DND-41 (cell line): ENCODE data around the gene IP6K3.

ENCODE experiments used
- ATAC-seq: fragments of 200-7000 bp; cut with Tn5 transposase; 3 replicates; pipeline ENCODE4 v1.9.1; 2021; ENCODE audit warnings: low read depth; ENCODE audit not compliant: insufficient read depth
- DNase-seq: peaks from one replicate; pipeline ENCODE4 v3.0.0-alpha.2; 2020
- H2AFZ ChIP-seq: 2 replicates; pipeline ENCODE4 v1.6.0; 2012; ENCODE audit warnings: low read depth, low read length
- H3K27ac ChIP-seq: 2 replicates; pipeline ENCODE4 v1.5.1; 2012; ENCODE audit warnings: low read length, inconsistent platforms
- H3K27me3 ChIP-seq: fragments of 200-600 bp; sonication (generic); 2 replicates; pipeline ENCODE4 v1.6.0; 2012; ENCODE audit warnings: low read length, mild to moderate bottlenecking, inconsistent platforms; ENCODE audit not compliant: insufficient read depth, poor library complexity
- H3K36me3 ChIP-seq: 2 replicates; pipeline ENCODE4 v1.5.1; 2012; ENCODE audit warnings: low read length, inconsistent platforms; ENCODE audit not compliant: insufficient read depth
- H3K4me1 ChIP-seq: 2 replicates; pipeline ENCODE4 v1.5.1; 2012; ENCODE audit warnings: mild to moderate bottlenecking, low read length; ENCODE audit not compliant: insufficient read depth
- H3K4me2 ChIP-seq: 2 replicates; pipeline ENCODE4 v1.6.0; 2012; ENCODE audit warnings: mild to moderate bottlenecking, moderate library complexity, low read length, inconsistent platforms; ENCODE audit not compliant: insufficient read depth
- H3K4me3 ChIP-seq, 2 experiments: fragments of 200-600 bp in 1 of 2; shearing (Covaris generic) in 1 of 2; 2 replicates each; pipeline ENCODE4 v1.5.1; 2012 to 2016; ENCODE audit warnings: inconsistent platforms in 2 of 2, low read length in 2 of 2, mild to moderate bottlenecking in 2 of 2, low read depth in 1 of 2, moderate library complexity in 1 of 2
- H3K79me2 ChIP-seq: 2 replicates; pipeline ENCODE4 v1.6.0; 2012; ENCODE audit warnings: low read length, inconsistent platforms; ENCODE audit not compliant: insufficient read depth
- H3K9ac ChIP-seq: 2 replicates; pipeline ENCODE4 v1.6.0; 2012; ENCODE audit warnings: low read depth, mild to moderate bottlenecking, inconsistent platforms, low read length, moderate library complexity
- H3K9me3 ChIP-seq: 2 replicates; pipeline ENCODE4 v1.5.1; 2012; ENCODE audit warnings: low read length, moderate library complexity, mild to moderate bottlenecking, inconsistent platforms; ENCODE audit not compliant: insufficient read depth, severe bottlenecking
- H4K20me1 ChIP-seq: 2 replicates; pipeline ENCODE4 v1.6.0; 2012; ENCODE audit warnings: low read length; ENCODE audit not compliant: insufficient read depth
- CTCF ChIP-seq: IDR thresholded peaks from 2 replicates; pipeline ENCODE4 v1.5.1; 2012; ENCODE audit warnings: borderline replicate concordance, low read length, moderate library complexity, mild to moderate bottlenecking; ENCODE audit not compliant: poor library complexity, severe bottlenecking; ENCODE audit errors: extremely low read depth
- EZH2 ChIP-seq: IDR thresholded peaks from 3 replicates; pipeline ENCODE4 v1.6.1; 2012; ENCODE audit warnings: borderline replicate concordance, low read depth, mild to moderate bottlenecking, moderate library complexity, low read length, inconsistent platforms; ENCODE audit not compliant: severe bottlenecking

The IP6K3 gene

DNA sequence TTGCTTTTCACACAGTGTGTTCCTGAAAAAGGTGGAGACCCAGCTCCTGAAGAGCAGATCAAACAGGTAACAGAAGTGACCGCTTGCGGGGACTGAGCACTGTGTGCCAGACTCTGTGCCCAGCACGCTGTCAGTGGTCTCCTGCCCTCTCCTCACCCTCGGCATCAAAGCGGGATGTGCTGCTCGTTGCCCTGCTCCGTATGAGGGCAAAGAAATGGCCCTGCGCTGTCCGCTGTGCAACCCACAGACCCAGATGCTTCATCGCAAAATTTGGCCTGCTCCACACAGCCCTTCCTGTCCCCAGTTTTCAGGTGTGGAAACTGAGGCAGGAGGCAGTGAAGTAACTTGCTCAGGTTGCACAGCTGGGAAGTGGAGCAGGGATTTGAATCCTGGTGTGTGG lies 48.9 kb downstream of the IP6K3 start:
- Histone ChIP-seq H3K9ac (no peak overlapping the region), H3K4me2 (no peak overlapping the region), H3K27me3 (no peaks in the 10 kb centered on the region), H3K9me3 (no peaks in the 10 kb centered on the region), H3K4me3 (no peak overlapping the region), H4K20me1 (peaks cover 25% of the 10 kb centered on the region), H2AFZ (no peak overlapping the region), H3K4me1 (no peaks in the 10 kb centered on the region), H3K27ac (no peak overlapping the region), H3K79me2 (no peaks in the 10 kb centered on the region), H3K36me3 (peaks cover 88% of the 10 kb centered on the region)
- DNase-seq (no peak), ATAC-seq (no peak)
- TF ChIP-seq EZH2 (no peak), CTCF (no peak)

DNA sequence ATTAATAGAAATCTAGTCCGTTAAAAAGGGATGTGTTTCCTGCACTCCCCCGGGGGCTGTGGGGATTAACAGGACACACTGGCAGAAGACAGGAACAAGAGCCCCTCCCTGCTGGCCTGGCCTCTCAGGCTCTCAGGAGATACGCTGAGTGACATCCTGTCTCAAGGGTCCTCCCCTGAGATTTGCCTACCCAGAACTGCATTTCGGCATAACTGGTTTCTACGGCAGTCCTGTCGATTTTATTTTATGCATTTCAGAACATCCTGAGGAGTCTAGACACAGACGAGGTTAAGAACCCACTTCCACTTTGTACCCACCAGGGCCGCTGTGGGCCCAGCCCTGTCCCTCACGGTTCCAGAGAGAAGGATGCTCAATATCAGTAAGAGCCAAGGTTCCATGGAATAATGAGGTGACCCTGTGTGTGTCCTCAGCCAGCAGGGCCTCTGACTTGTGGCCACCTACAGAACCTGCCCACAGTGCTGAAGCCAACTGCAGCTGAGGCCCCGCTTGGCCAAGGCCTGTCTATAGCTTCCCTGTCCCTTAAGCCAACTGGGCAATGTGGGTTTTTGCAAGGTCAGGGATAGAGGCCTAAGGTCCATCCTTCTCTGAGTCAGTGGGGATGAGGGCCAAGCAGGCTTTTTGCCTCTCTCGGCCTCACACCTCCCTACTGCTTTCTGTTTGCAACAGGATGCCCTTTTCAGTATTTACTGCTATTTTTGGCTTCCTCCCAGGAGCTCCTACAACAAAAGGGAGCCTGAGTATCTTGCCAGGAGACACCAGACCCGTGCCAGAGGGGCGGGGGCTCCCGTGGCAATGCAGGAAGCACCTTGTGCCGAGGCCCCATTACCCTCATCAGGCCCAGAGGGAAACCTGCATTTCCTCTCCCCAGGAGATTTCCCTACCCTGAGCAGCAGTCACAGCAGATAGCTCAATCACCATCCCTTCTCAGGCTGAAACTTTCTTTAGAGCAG lies 49.9 kb downstream of the IP6K3 start:
- no peak for DNase-seq

DNA sequence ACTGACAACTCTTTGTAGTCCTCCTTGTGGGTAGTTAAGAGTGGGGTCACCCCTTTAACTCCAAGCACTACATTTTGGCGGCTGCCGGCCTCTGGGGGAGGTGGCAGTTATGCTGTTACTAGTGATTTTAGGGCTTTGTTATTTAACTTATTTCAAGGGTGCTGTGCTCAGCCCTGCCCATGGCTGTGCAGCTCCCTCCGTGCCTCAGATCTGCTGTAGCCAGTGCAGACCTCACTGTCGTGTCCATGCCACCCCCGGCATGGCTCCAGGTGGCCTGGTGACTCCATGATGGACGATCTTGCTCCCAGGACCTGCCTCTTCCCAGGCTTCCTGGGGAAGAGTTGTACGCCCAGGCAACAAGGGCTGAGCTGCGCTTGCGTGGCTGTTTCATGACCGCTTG lies 50.6 kb downstream of the IP6K3 start:
- Histone ChIP-seq H3K9me3 (no peaks in the 10 kb centered on the region), H3K27ac (0 out of 2 replicates have a peak overlapping the region, but pooled peaks have one; percentile 15), H3K27me3 (no peaks in the 10 kb centered on the region), H3K9ac (no peak overlapping the region), H3K4me1 (no peaks in the 10 kb centered on the region), H3K79me2 (no peaks in the 10 kb centered on the region), H4K20me1 (peaks cover 23% of the 10 kb centered on the region), H3K4me2 (no peak overlapping the region), H2AFZ (no peak overlapping the region), H3K4me3 (no peak overlapping the region), H3K36me3 (peaks cover 98% of the 10 kb centered on the region)
- no peak for DNase-seq
- no peak for TF ChIP-seq EZH2
- no peak for TF ChIP-seq CTCF
- ATAC-seq, result no peak

More for the DNA sequence above, 49.9 kb downstream of the IP6K3 start:
- H3K4me3 ChIP-seq, result no peak overlapping the region
- H3K27me3 ChIP-seq, result no peaks in the 10 kb centered on the region
- H2AFZ ChIP-seq, result no peak overlapping the region
- no peaks in the 10 kb centered on the region for H3K79me2 ChIP-seq
- no peak; the same call in 2 of the 3 replicates for ATAC-seq
- no peak overlapping the region for H3K4me2 ChIP-seq
- H4K20me1 ChIP-seq, result peaks cover 25% of the 10 kb centered on the region
- no peak overlapping the region for H3K9ac ChIP-seq
- H3K27ac ChIP-seq, result no peak overlapping the region
- H3K4me1 ChIP-seq, result no peaks in the 10 kb centered on the region
- peaks cover 98% of the 10 kb centered on the region for H3K36me3 ChIP-seq
- TF ChIP-seq CTCF (no peak), EZH2 (no peak)
- H3K9me3 ChIP-seq, result no peaks in the 10 kb centered on the region
